ENCODE results near the gene CDC37L1. TPM values are rescaled to one million over a fixed set of nuclear protein-coding genes. Genes with fewer than 3 reads are reported as not detected.

The CDC37L1 gene
- total and polyA plus RNA-seq, 7 experiments from 2014 or later: 13.4 to 28.0 (median 21.9) TPM

- Histone ChIP-seq H3K27ac (ENCODE audit: low read depth, low read length) (peak overlapping the region; percentile 78), H3K27me3 (ENCODE audit: control insufficient read depth in 2 of 2, insufficient read depth in 2 of 2, low read length in 2 of 2) (no peaks in the 10 kb centered on the region), H3K4me1 (ENCODE audit: control insufficient read depth in 2 of 2, insufficient read depth in 2 of 2, low read length in 2 of 2) (peaks cover 21 to 41% of the 10 kb centered on the region in 2 donors), H3K9me3 (ENCODE audit: control insufficient read depth in 2 of 3, low read length in 3 of 3) (no peaks in the 10 kb centered on the region), H3K36me3 (ENCODE audit: control insufficient read depth in 2 of 3, insufficient read depth in 3 of 3, low read length in 3 of 3) (no peaks in the 10 kb centered on the region), H3K4me3 (ENCODE audit: low read length) (peak overlapping the region; percentile 63)
- ChIA-PET CTCF (interaction anchor here (0.7 to 1.7 kb wide), 7 partner anchors 9 to 110 kb away, joined by 3 to 8 read pairs (median 4); no protein-coding TSS in a partner anchor), POLR2A (interaction anchor here (0.7 to 8.8 kb wide), 6 partner anchors 15 to 1865 kb away, joined by 3 to 120 read pairs (median 22); partner anchors contain the start of gene CDC37L1)
- Mint-ChIP-seq H3K27me3 (peaks cover 0 to 12% (median 0%) of the 10 kb centered on the region in 5 donors), H3K4me3 (peak overlapping the region in 9 of 10 donors; percentile 89 to 98 (median 96)), H3K9me3 (peaks cover 0 to 2% (median 0%) of the 10 kb centered on the region in 11 donors), H3K36me3 (peaks cover 0 to 11% (median 5%) of the 10 kb centered on the region in 5 donors), H3K4me1 (peaks cover 33 to 75% (median 52%) of the 10 kb centered on the region in 7 donors), H3K27ac (peak overlapping the region in 8 of 9 donors; percentile 93 to 98 (median 96))
- DNase-seq (no peak), ATAC-seq (no peak)
- intact Hi-C loops (cut with micrococcal nuclease): loop anchor here (5.0 to 10.0 kb wide), 7 partner anchors 674 to 1819 kb away; partner anchors contain the start of genes RFX3 (in 2 of the 2), ERMP1 (in 1 of the 2), PUM3 (in 1 of the 2) and RIC1 (in 1 of the 2)
Measured at GRCh38 chr9:4661165-4661564, 18.2 kb upstream of the CDC37L1 start.

DNA sequence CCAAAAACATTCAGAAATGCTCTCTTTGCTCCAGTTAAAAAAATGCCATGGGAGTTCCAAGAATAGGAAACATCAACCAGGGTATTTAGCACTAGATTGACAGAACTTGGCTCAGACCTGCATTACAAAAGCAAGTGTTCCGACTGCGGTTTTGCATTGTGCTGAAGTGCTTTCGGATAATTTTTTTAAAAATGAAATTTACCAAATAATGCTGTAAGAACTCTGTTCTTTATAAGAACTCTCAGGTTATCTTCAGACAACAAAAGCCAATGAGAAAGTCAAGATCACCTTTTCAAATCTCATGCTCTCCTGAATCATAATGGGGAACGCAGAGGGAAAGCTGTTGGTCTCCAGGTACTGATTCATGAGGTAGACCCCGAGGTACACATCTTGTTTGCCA lies 17.8 kb upstream of the CDC37L1 start:
- Histone ChIP-seq H3K27ac (ENCODE audit: low read depth, low read length) (peak overlapping the region; percentile 78), H3K4me1 (ENCODE audit: control insufficient read depth in 2 of 2, insufficient read depth in 2 of 2, low read length in 2 of 2) (peaks cover 21 to 43% of the 10 kb centered on the region in 2 donors), H3K9me3 (ENCODE audit: control insufficient read depth in 2 of 3, low read length in 3 of 3) (no peaks in the 10 kb centered on the region), H3K27me3 (ENCODE audit: control insufficient read depth in 2 of 2, insufficient read depth in 2 of 2, low read length in 2 of 2) (no peaks in the 10 kb centered on the region), H3K4me3 (ENCODE audit: low read length) (peak overlapping the region; percentile 63), H3K36me3 (ENCODE audit: control insufficient read depth in 2 of 3, insufficient read depth in 3 of 3, low read length in 3 of 3) (no peaks in the 10 kb centered on the region)
- ChIA-PET CTCF (interaction anchor here (0.7 to 1.7 kb wide), 9 partner anchors 9 to 110 kb away, joined by 3 to 5 read pairs (median 4); partner anchors contain the start of gene AK3), POLR2A (interaction anchor here (0.7 to 8.8 kb wide), 10 partner anchors 14 to 1135 kb away, joined by 3 to 120 read pairs (median 6); partner anchors contain the start of genes AK3 and CDC37L1)
- DNase-seq (peak in 5 of 9 donors; percentile 19 to 64 (median 46)), ATAC-seq (no peak)
- H3K4me1 Mint-ChIP-seq: peaks cover 34 to 76% (median 56%) of the 10 kb centered on the region in 7 donors
- peak overlapping the region; percentile 80 to 98 (median 95) for H3K27ac Mint-ChIP-seq
- peaks cover 0 to 2% (median 0%) of the 10 kb centered on the region in 11 donors for H3K9me3 Mint-ChIP-seq
- H3K4me3 Mint-ChIP-seq: peak overlapping the region; percentile 89 to 98 (median 96)
- intact Hi-C loops (cut with micrococcal nuclease): loop anchor here (1.0 to 10.0 kb wide), 14 partner anchors 18 to 1819 kb away; partner anchors contain the start of genes CDC37L1 (in 2 of the 2), RFX3 (in 2 of the 2), AK3 (in 1 of the 2) and ERMP1 (in 1 of the 2)
- H3K36me3 Mint-ChIP-seq: peaks cover 0 to 11% (median 5%) of the 10 kb centered on the region in 5 donors
- peaks cover 0 to 12% (median 0%) of the 10 kb centered on the region in 5 donors for H3K27me3 Mint-ChIP-seq

DNA sequence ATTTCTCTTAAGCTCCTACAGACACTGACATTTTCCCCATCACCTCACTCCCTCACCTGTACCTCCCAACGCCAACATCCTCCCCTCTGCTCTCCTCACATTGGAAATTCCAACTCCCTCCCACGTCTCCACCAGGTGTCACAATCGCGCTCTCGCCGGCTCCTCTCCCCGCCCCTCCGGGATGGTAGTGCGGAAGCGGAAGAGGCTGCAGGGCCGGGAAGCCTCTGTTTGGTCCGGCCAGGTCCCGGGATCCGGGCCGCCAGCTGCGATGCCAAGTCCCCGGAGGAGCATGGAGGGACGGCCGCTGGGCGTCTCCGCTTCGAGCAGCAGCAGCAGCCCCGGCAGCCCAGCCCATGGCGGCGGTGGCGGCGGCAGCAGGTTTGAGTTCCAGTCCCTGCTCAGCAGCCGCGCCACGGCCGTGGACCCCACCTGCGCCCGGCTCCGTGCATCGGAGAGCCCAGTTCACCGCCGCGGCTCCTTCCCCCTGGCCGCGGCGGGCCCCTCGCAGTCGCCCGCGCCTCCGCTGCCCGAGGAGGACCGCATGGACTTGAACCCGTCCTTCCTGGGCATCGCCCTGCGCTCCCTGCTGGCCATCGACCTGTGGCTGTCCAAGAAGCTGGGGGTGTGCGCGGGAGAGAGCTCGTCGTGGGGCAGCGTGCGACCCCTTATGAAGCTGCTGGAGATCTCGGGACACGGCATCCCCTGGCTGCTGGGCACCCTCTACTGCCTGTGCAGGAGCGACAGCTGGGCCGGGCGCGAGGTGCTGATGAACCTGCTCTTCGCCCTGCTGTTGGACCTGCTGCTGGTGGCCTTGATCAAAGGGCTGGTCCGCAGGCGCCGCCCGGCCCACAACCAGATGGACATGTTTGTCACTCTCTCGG lies 17.0 kb upstream of the CDC37L1 start, which contains the start of gene PLPP6:
TSS of gene PLPP6 (plus strand) at position 187 of the 881 bp plus-strand sequence. CDS start at position 269, 82 bp downstream.
- ChIA-PET CTCF (interaction anchor here (0.6 to 1.7 kb wide), 12 partner anchors 8 to 338 kb away, joined by 3 to 5 read pairs (median 4); partner anchors contain the start of genes AK3 and RCL1), POLR2A (interaction anchor here (0.7 to 8.8 kb wide), 13 partner anchors 14 to 1136 kb away, joined by 3 to 120 read pairs (median 4); partner anchors contain the start of genes AK3, CDC37L1 and RCL1)
- peak; percentile 86 for ATAC-seq
- Mint-ChIP-seq H3K9me3 (peaks cover 0 to 2% (median 0%) of the 10 kb centered on the region in 11 donors), H3K27me3 (peaks cover 0 to 12% (median 0%) of the 10 kb centered on the region in 5 donors), H3K4me3 (peak within 1 kb of the TSS; percentile 89 to 98 (median 96)), H3K27ac (peak within 1 kb of the TSS; percentile 85 to 98 (median 95)), H3K4me1 (peaks cover 41 to 80% (median 64%) of the 10 kb centered on the region in 7 donors), H3K36me3 (peaks cover 0 to 11% (median 5%) of the 10 kb centered on the region in 5 donors)
- Histone ChIP-seq H3K36me3 (ENCODE audit: control insufficient read depth in 2 of 3, insufficient read depth in 3 of 3, low read length in 3 of 3) (no peaks in the 10 kb centered on the region), H3K27me3 (ENCODE audit: control insufficient read depth in 2 of 2, insufficient read depth in 2 of 2, low read length in 2 of 2) (no peaks in the 10 kb centered on the region), H3K27ac (ENCODE audit: low read depth, low read length) (peak within 1 kb of the TSS; percentile 78), H3K4me1 (ENCODE audit: control insufficient read depth in 2 of 2, insufficient read depth in 2 of 2, low read length in 2 of 2) (peaks cover 21 to 50% of the 10 kb centered on the region in 2 donors), H3K4me3 (ENCODE audit: low read length) (peak within 1 kb of the TSS; percentile 63), H3K9me3 (ENCODE audit: control insufficient read depth in 2 of 3, low read length in 3 of 3) (no peaks in the 10 kb centered on the region)
- intact Hi-C loops (cut with micrococcal nuclease): loop anchor here (1.0 to 10.0 kb wide), 14 partner anchors 17 to 1820 kb away; partner anchors contain the start of genes CDC37L1 (in 2 of the 2), RFX3 (in 2 of the 2), AK3 (in 1 of the 2) and ERMP1 (in 1 of the 2)
- DNase-seq: peak; percentile 55 to 81 (median 76)

DNA sequence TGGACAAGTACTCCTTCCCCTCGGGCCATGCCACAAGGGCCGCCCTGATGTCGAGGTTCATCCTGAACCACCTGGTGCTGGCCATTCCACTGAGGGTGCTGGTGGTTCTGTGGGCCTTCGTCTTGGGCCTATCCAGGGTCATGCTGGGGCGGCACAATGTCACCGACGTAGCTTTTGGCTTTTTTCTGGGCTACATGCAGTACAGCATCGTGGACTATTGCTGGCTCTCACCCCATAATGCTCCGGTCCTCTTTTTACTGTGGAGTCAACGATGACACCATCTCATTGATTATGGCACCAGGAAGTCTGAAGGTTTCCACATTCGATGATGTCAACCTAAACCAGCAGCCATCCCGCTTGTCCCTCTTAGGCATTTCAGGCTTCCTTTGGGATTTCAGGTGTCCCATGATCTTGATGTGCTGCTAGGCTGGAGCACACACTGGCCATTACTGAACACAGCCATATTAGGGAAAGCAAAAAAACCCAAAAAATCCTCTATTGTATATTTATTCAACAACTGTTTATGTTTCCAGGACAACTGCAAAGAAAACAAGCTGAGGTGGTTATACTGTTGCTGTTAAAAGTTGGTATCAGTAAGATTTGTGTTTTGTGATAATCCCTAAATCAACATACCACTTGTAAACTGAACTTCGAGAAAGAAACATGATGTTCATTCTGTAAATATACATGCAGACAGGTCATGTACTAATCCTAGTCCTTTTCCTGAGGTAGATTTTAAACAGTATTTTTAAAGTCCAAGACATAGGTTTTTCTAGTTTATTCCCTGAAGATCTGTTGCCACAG lies 16.2 kb upstream of the CDC37L1 start:
- peaks cover 0 to 11% (median under 1%) of the 10 kb centered on the region in 5 donors for H3K36me3 Mint-ChIP-seq
- Histone ChIP-seq H3K4me3 (ENCODE audit: low read length) (peak overlapping the region; percentile 63), H3K9me3 (ENCODE audit: control insufficient read depth in 2 of 3, low read length in 3 of 3) (no peaks in the 10 kb centered on the region), H3K4me1 (ENCODE audit: control insufficient read depth in 2 of 2, insufficient read depth in 2 of 2, low read length in 2 of 2) (peaks cover 21 to 56% of the 10 kb centered on the region in 2 donors), H3K27me3 (ENCODE audit: control insufficient read depth in 2 of 2, insufficient read depth in 2 of 2, low read length in 2 of 2) (no peaks in the 10 kb centered on the region), H3K27ac (ENCODE audit: low read depth, low read length) (peak overlapping the region; percentile 78), H3K36me3 (ENCODE audit: control insufficient read depth in 2 of 3, insufficient read depth in 3 of 3, low read length in 3 of 3) (no peaks in the 10 kb centered on the region)
- ATAC-seq (peak; percentile 23), DNase-seq (peak in 6 of 9 donors; percentile 32 to 60 (median 44))
- peaks cover 0 to 2% (median 0%) of the 10 kb centered on the region in 11 donors for H3K9me3 Mint-ChIP-seq
- CTCF ChIA-PET: interaction anchor here (0.6 to 0.8 kb wide), 3 partner anchors 16 to 337 kb away, joined by 3 to 5 read pairs (median 3); no protein-coding TSS in a partner anchor
- H3K4me1 Mint-ChIP-seq: peaks cover 45 to 86% (median 72%) of the 10 kb centered on the region in 7 donors
- H3K27ac Mint-ChIP-seq: peak overlapping the region; percentile 85 to 96 (median 95)
- intact Hi-C loops (cut with micrococcal nuclease): loop anchor here (1.0 to 10.0 kb wide), 14 partner anchors 16 to 1821 kb away; partner anchors contain the start of genes CDC37L1 (in 2 of the 2), RFX3 (in 2 of the 2), AK3 (in 1 of the 2) and ERMP1 (in 1 of the 2)
- H3K4me3 Mint-ChIP-seq: peak overlapping the region; percentile 89 to 98 (median 96)
- H3K27me3 Mint-ChIP-seq: peaks cover 0 to 12% (median 0%) of the 10 kb centered on the region in 5 donors
- POLR2A ChIA-PET: interaction anchor here (0.5 to 8.8 kb wide), 8 partner anchors 13 to 130 kb away, joined by 3 to 120 read pairs (median 16); partner anchors contain the start of genes AK3, CDC37L1 and RCL1

DNA sequence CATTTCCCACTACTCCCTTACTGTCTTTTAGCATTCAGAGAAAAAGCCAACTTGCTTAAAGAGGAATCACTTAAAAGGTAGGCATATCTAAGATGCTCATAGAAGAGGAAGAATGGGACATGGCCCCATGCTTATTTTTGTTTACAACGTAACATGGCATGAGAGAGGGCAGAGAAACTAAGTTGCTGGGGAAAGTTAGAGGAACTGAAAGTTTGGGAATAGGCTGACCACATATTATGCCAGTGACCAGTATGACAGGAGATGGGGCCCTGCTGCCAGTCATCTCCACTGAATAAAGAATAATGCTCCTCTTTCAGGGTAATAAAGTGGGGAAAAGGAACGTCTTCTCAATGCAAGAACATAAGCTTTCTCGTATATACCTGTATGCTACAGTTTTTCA lies 15.4 kb upstream of the CDC37L1 start:
- H3K27me3 Mint-ChIP-seq: peaks cover 0 to 12% (median 0%) of the 10 kb centered on the region in 5 donors
- no peak for ATAC-seq
- ChIA-PET POLR2A (interaction anchor here (0.5 to 8.8 kb wide), 9 partner anchors 10 to 129 kb away, joined by 3 to 120 read pairs (median 10); partner anchors contain the start of genes AK3, CDC37L1 and RCL1), CTCF (interaction anchor here (1.0 kb wide), 1 partner anchor 15 kb away, joined by 6 read pairs; the partner anchor contains the start of gene CDC37L1)
- Histone ChIP-seq H3K27ac (ENCODE audit: low read depth, low read length) (peak overlapping the region; percentile 78), H3K36me3 (ENCODE audit: control insufficient read depth in 2 of 3, insufficient read depth in 3 of 3, low read length in 3 of 3) (no peaks in the 10 kb centered on the region), H3K27me3 (ENCODE audit: control insufficient read depth in 2 of 2, insufficient read depth in 2 of 2, low read length in 2 of 2) (no peaks in the 10 kb centered on the region), H3K4me1 (ENCODE audit: control insufficient read depth in 2 of 2, insufficient read depth in 2 of 2, low read length in 2 of 2) (peaks cover 21 to 61% of the 10 kb centered on the region in 2 donors), H3K9me3 (ENCODE audit: control insufficient read depth in 2 of 3, low read length in 3 of 3) (no peaks in the 10 kb centered on the region), H3K4me3 (ENCODE audit: low read length) (no peak overlapping the region)
- H3K9me3 Mint-ChIP-seq: peaks cover 0 to 2% (median 0%) of the 10 kb centered on the region in 11 donors
- H3K4me1 Mint-ChIP-seq: peaks cover 47 to 91% (median 79%) of the 10 kb centered on the region in 7 donors
- H3K27ac Mint-ChIP-seq: peak overlapping the region in 8 of 9 donors; percentile 51 to 96 (median 95)
- peak overlapping the region; percentile 57 to 98 (median 95) for H3K4me3 Mint-ChIP-seq
- H3K36me3 Mint-ChIP-seq: peaks cover 0 to 11% (median 0%) of the 10 kb centered on the region in 5 donors
- intact Hi-C loops (cut with micrococcal nuclease): loop anchor here (5.0 to 10.0 kb wide), 7 partner anchors 671 to 1822 kb away; partner anchors contain the start of genes RFX3 (in 2 of the 2), ERMP1 (in 1 of the 2), PUM3 (in 1 of the 2) and RIC1 (in 1 of the 2)
- no peak for DNase-seq
